ENCODE results near the gene GPNMB. TPM values are rescaled to one million over a fixed set of nuclear protein-coding genes. Genes with fewer than 3 reads are reported as not detected.

Gene GPNMB
- total and polyA plus RNA-seq, 2 of the 13 experiments (the other 11 are each of a cell fraction or from before 2014, with no cell fraction given): 1.1 to 1.6 TPM

GRCh38 chr7:23298885-23299769 lies 52.6 kb downstream of the GPNMB start, which contains the start of gene MALSU1 (continued):
- TF ChIP-seq, protein P1, sequence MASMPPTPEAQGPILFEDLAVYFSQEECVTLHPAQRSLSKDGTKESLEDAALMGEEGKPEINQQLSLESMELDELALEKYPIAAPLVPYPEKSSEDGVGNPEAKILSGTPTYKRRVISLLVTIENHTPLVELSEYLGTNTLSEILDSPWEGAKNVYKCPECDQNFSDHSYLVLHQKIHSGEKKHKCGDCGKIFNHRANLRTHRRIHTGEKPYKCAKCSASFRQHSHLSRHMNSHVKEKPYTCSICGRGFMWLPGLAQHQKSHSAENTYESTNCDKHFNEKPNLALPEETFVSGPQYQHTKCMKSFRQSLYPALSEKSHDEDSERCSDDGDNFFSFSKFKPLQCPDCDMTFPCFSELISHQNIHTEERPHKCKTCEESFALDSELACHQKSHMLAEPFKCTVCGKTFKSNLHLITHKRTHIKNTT (CRISPR knock-in tag; IDR thresholded peaks at IDR 0.05): no peak
- TF ChIP-seq GLMP (CRISPR knock-in tag; IDR thresholded peaks at IDR 0.05; ENCODE audit: borderline replicate concordance) (no peak), ZNF619 (CRISPR knock-in tag; IDR thresholded peaks at IDR 0.05) (no peak), ZNF713 (CRISPR knock-in tag; IDR thresholded peaks at IDR 0.05) (no peak), ZNF441 (CRISPR knock-in tag; IDR thresholded peaks at IDR 0.05; ENCODE audit: borderline replicate concordance) (peak; percentile 74; the same call in 1 of the 2 replicates), RAD21 (CRISPR knock-in tag; IDR thresholded peaks at IDR 0.05) (peak; percentile 49; the same call in 1 of the 2 replicates), TAF15 (IDR thresholded peaks at IDR 0.05; ENCODE audit: low read depth, low read length, poor library complexity, severe bottlenecking) (no peak), ZNF512 (CRISPR knock-in tag; IDR thresholded peaks at IDR 0.05) (no peak), USF2 (IDR thresholded peaks at IDR 0.05; ENCODE audit: low read depth, low read length) (no peak), USF2 (CRISPR knock-in tag; IDR thresholded peaks at IDR 0.05; ENCODE audit: borderline replicate concordance) (no peak; the same call in 1 of the 2 replicates), FOXJ3 (CRISPR knock-in tag; IDR thresholded peaks at IDR 0.05; ENCODE audit: borderline replicate concordance) (no peak)
- TF ChIP-seq, protein P2, sequence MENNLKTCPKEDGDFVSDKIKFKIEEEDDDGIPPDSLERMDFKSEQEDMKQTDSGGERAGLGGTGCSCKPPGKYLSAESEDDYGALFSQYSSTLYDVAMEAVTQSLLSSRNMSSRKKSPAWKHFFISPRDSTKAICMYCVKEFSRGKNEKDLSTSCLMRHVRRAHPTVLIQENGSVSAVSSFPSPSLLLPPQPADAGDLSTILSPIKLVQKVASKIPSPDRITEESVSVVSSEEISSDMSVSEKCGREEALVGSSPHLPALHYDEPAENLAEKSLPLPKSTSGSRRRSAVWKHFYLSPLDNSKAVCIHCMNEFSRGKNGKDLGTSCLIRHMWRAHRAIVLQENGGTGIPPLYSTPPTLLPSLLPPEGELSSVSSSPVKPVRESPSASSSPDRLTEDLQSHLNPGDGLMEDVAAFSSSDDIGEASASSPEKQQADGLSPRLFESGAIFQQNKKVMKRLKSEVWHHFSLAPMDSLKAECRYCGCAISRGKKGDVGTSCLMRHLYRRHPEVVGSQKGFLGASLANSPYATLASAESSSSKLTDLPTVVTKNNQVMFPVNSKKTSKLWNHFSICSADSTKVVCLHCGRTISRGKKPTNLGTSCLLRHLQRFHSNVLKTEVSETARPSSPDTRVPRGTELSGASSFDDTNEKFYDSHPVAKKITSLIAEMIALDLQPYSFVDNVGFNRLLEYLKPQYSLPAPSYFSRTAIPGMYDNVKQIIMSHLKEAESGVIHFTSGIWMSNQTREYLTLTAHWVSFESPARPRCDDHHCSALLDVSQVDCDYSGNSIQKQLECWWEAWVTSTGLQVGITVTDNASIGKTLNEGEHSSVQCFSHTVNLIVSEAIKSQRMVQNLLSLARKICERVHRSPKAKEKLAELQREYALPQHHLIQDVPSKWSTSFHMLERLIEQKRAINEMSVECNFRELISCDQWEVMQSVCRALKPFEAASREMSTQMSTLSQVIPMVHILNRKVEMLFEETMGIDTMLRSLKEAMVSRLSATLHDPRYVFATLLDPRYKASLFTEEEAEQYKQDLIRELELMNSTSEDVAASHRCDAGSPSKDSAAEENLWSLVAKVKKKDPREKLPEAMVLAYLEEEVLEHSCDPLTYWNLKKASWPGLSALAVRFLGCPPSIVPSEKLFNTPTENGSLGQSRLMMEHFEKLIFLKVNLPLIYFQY (CRISPR knock-in tag; IDR thresholded peaks at IDR 0.05; ENCODE audit: borderline replicate concordance): no peak
- TF ChIP-seq, protein P3, sequence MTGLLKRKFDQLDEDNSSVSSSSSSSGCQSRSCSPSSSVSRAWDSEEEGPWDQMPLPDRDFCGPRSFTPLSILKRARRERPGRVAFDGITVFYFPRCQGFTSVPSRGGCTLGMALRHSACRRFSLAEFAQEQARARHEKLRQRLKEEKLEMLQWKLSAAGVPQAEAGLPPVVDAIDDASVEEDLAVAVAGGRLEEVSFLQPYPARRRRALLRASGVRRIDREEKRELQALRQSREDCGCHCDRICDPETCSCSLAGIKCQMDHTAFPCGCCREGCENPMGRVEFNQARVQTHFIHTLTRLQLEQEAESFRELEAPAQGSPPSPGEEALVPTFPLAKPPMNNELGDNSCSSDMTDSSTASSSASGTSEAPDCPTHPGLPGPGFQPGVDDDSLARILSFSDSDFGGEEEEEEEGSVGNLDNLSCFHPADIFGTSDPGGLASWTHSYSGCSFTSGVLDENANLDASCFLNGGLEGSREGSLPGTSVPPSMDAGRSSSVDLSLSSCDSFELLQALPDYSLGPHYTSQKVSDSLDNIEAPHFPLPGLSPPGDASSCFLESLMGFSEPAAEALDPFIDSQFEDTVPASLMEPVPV (CRISPR knock-in tag; IDR thresholded peaks at IDR 0.05): peak; percentile 86; the same call in 1 of the 2 replicates
- TF ChIP-seq, protein P4, sequence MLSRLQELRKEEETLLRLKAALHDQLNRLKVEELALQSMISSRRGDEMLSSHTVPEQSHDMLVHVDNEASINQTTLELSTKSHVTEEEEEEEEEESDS (CRISPR knock-in tag; IDR thresholded peaks at IDR 0.05; ENCODE audit: borderline replicate concordance): no peak

Measured in HepG2 (cell line).